Activated CD4-positive, alpha-beta T cell treated with anti-CD3 and anti-CD28 coated beads, Interleukin-2, amount 50 U/mL, for 1 hour (primary cell): ENCODE measurements around the gene ZNF778.
"Not testable (repeated sequence)": the region's sequence is repeated elsewhere in the genome, so short reads cannot be mapped to it uniquely, and the experiment has no call there.

Experiments used
- DNase-seq: peaks from one replicate; pipeline ENCODE4 v3.0.0-alpha.2; 2020

Gene ZNF778

DNA sequence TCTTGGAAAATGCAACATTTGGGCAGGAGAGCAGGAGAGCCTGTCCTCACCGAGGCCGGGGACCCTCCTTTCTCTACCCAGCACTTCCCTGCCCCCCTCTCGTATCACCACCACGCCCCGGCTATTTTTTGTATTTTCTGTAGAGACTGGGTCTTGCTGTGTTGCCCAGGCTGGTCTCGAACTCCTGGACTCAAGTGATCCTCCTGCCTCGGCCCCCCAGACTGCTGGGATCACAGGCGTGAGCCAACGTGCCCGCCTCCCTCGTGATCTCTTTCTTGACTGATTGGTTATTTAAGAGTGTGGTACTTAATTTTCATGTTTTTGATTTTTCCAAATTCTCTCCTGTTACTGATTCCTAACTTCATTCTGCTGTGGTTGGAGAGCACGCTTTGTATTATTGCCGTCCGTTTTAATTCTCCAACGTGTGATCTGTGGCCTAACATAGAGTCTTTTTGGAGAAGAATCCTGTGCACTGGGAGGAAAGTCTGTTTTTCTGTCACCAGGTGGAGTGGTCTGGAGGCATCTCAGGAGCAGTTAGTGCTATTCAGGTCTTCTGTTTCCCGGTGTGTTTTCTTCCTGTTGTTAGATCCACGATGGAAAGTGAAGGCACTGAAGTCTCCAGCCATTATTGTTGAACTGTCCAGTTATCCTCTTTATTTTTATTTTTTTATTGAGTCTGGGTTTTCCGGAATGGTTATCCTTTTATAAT lies 40.4 kb downstream of the ZNF778 start:
- DNase-seq, result no peak

DNA sequence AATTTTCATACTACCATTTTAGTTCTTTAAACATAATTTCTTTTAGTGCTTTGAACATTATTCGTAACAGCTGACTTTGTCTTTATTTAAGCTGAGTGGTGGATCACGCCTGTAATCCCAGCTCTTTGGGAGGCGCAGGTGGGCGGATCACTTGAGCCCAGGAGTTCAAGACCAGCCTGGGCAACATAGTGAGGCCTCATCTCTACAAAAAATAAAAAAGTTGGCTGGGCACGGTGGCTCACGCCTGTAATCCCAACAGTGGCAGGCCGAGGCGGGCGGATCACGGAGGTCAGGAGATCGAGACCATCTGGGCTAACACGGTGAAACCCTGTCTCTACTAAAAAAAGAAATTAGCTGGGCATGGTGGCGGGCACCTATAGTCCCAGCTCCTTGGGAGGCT lies 42.4 kb downstream of the ZNF778 start:
- DNase-seq, result not testable (repeated sequence)

DNA sequence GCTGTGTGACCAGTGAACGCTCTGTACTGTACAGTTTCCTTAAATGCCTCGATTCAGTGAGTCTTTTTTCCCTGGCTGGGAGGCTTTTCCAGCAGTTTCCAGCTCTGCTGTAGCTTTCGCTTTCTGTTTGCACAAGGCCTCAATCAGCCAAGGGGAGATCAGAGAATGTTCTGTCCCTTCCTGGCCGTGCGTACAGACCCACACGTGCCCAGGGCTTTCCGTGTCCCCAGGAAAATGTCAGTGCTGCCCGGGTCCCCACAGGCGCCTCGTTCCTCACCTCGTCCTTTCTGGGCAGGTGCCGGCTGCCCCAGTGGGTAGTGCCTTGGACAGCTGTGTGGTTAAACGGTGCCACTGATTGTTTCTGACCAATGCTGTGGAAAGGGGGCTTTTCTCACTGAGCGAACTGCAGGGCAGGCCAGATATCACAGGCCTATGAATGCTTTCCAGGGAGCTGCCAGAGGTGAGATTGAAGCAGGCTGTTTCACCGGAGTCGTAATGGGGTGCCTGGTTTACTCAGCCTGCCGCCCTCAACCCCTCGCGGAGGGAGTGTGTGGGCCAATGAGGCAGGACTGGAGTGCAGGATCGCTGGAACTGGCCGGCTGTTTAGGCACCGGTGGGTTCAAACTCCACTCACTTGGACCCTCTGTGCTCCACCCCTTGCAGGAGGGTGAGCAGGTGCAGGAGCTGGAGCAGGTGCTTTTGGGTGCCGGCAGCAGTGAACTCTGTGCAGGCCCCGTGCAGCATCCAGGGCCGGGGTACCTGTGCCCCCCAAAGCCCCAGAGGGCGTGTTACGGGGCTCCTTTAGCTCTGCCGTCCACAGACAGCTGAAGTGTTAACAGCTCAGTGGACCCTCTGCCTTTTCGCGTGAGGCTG lies 44.4 kb downstream of the ZNF778 start:
- DNase-seq, result no peak

DNA sequence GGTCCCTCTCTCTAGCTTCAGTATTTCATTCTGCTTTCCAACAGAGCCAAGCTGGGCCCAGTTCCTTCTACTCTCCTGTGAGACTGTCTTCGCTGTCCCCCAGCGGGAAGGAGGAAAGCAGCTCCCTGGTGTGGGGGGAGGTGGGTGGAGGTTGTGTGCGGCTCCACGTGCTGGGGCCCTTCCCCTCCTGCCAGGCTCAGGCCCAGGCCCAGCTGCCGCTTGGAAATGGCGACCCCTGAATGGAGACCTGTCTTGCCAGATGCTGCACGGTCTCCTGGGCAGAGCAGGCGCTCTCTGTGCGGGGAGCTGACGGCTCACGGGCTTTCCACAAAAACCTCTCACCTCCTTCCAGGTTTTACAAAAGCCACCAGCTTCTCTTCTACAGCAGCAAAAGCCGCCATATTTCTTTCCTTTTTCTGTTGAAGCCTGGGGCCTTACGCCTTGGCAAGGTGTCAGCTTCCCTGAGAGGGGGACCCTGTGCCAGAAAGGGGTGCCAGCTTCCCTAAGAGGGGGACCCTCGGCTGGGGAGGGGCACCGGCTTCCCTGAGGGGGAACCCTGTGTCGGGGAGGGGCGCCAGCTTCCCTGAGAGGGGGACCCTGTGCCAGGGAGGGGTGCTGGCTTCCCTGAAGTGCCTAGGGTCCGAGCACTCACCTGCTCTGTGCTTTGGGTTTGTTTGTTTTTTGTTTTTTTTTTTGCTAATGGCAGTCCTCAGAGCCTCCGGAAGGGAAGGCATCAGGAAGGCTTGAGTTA lies 47.5 kb downstream of the ZNF778 start:
- DNase-seq, result no peak

GRCh38 chr16:89265647-89266046 lies 48.1 kb downstream of the ZNF778 start:
- DNase-seq, result no peak

DNA sequence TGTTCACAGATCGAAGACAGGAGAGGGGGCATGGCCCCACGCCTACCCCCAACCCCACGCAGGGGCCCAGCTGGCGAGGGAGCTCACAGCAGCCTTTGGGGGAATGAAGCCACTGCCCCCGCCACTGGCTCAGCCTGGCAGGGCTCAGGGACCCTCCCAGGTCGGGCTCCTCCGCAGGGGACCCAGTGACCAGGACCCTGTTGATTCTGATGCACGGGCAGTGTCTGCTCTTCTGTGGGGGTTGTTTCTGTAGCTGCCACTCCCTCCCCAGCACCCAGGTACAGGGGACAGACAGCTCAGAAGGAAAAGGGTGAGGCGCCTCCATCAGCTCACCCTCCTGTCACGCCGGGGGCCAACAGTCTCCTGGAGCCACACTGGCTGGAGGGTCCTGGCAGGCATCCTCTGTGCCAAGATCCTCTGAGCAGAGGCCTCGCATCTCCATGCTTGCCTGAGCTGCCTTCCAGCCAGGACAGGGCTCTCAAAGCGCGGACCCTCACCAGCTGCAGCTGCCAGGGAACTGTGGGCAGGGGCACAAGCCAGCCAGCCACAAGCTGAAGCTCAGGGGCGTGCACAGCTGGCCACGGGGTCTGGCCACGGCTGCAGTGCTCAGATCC lies 49.1 kb downstream of the ZNF778 start:
- DNase-seq, result no peak

GRCh38 chr16:89267746-89268145 lies 50.2 kb downstream of the ZNF778 start:
- DNase-seq, result not testable (repeated sequence)

DNA sequence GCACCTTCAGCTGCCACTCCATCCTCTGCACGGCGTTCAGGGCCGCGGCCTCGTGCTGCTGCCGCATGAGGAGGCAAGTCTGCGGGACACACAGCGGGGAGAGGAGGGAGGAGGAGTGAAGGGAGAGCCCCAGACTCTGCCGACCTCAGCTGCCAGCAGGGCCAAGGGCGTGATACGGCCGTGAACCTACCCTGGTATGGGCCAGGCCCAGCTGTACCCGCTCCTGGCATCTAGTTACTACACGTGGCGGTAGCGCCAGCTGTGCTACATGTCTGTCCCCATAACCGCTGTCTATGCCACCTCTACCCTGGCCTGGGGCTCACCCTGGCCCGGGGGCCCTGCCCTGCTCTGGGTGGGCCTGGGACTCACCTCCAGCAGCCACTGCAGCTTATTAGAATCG lies 51.1 kb downstream of the ZNF778 start:
- DNase-seq, result no peak

DNA sequence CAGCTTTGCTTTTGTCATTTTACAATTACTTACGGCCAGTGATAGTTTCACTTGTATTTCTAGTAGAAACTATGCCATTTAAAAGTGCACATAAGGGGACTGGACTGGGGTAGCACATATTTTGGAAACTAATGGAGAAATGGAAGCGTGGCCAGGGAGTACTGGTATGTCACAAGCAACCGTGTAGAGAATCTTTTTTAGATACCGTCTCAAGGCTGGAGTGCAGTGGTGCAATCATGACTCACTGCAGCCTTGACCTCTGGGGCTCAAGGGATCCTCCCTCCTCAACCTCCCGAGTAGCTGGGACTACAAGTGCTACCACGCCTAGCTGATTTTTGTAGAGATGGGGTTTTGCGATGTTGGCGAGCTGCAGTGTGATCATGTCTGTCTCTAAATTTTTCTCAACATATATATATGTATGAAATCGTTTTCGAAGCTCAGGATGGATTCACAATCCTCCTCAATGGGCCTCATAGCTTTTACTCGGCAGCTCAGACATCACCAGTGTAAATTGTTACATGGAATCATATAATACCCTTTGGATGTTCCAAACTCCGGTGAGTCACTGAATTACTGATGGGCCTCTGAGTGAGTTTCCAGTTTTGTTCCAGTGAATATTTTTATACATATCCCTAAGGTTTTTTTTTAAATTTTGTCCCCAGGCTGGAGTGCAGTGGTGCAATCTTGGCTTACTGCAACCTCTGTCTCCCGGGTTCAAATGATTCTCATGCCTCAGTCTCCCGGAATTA lies 51.7 kb downstream of the ZNF778 start:
- no peak for DNase-seq

DNA sequence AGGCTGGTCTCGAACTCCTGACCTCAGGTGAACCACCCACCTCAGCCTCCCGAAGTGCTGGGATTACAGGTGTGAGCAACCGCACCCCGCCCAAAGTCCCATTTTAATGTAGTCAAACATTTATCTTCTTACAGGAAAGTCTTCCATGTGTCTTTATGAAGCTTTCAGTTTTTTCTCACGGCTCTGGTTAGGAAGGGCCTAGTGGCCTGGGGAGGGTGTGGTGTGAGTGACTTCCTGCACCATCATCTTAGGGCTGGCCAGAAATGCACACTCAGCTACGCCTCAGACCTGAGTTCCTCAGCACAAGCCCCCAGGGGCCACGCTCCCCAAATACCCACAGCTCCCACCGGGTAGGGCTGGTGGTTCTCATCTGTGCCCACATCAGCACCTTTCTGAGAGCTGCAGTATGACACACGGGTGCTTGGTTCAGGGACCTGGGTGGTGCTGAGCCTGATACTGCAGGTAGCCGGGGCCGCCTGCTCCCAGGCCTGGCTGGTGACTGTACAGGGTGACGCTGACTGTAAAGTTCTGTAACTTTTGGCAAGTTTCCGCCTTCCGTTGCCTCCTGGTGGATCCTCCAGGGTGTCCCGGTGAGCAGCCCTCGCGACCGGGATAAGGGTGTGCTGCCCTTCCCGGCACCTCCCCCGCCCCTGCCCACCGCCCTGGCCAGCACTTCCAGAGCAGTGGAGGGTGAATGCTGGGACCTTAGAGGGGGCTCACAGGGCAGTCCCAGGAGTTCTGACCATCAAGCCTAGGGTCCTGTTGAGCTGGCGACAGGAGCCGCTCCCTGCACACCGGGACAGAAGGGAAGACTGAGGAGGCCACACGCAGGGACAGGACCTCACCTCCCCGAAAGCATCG lies 52.5 kb downstream of the ZNF778 start:
- no peak for DNase-seq

- DNase-seq, result no peak
Observed at GRCh38 chr16:89270666-89271345, 53.3 kb downstream of the ZNF778 start.

DNA sequence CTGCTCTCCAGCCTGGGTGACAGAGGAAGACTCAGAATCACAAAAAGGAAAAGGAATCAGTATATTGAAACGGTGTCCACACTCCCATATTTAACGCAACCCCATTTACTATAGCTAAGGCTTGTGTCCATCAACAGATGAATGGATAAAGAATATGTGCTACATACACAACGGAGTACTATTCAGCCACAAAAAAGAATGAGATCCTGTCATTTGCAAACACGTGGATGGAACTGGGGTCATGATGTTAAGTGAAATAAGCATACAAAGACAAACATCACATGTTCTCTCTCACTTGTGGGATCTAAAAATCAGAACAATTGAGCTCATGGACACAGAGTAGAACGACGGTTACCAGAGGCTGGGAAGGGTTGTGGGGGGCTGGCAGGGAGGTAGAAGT lies 55.1 kb downstream of the ZNF778 start:
- DNase-seq, result no peak

DNA sequence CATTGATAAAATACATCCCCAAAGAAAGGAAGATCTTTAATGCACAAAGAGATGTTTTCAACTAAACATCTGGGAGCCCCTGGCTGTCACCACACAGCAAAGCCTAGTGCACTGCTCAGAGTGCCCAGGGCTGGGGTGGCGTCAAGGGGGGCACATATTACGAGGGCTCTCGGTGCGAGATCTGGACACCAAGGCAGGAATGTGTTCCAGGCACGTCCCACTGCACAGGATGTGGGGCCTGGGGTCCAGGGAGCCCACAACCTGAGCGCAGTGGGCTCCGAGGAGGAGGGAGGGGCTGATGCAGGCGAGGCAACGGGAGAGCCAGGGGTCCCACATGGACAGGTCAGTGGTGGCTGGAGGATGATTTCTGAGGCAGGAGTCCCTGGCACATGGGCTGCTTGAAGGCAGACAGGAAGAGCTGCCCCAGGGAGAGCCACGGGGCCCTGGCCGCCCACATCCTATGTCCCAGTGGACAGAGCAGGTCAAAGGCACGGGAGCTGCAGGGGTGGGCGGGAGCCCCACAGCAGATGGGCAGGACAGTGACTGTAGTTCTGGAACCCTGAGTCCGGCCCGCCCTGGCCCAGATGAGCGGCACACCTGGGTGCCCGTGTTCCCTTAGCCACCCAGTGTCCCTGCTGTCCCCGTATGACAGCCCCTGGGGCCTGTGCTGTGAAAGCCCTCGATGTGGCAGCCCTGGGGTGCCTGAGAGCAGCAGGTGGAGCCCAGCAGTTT lies 56.4 kb downstream of the ZNF778 start:
- DNase-seq, result no peak

GRCh38 chr16:89274561-89275283 lies 57.2 kb downstream of the ZNF778 start:
- DNase-seq, result no peak

DNA sequence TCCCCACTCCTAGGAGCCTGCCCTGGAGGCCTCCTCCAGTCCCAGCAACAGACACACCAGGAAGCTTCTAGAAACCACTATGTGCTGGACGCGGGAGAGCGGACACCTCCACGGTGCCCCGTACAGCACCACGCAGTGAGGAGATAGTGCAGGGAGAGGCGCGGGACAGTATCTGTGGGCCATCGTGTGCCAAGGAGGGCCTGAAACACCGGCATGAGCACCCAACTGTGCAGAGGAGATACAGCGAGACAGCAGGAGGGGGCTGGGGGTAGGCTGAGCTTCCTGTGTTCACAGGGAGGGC lies 57.7 kb downstream of the ZNF778 start:
- DNase-seq, result no peak

DNA sequence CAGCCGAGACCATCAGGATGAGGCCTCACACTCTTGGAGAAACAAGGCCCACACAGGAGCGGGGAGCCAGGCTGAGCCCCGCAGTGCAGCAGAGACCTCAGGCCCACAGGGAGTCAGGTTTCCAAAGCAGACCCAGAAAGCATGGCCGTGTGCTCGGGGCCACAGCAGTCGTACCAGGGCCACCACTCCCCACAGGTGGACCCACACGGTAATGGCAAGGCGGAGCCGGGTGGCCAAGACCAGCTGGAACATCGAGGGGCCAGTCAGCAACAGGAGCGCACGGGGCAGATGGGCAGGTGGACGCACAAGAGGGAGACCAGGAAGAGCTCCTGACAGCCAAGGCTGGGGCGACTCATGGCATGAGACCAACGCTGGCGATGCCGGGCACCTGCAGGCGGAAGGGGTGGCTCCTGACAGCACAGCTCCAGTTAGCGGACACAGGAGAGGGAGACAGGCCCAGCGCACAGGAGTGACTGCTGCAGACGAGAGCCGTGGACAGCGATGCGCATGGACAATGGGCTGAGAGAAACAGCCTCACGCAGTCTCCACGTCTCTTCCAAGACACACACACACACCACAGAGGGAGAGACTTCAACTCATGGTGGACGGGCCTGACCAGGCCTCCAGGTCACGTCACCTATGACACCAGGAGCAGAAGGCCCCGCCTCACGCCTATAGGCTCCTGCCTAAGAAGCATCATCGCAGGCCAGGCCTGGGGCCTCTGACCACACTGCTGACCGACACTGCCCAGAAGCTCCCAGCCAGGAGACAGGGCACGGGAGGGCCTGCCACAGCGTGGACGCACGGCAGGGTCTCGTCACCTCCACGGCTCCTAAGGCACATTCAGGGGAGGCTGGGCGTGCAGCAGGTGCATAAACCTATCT lies 58.6 kb downstream of the ZNF778 start:
- no peak for DNase-seq

DNA sequence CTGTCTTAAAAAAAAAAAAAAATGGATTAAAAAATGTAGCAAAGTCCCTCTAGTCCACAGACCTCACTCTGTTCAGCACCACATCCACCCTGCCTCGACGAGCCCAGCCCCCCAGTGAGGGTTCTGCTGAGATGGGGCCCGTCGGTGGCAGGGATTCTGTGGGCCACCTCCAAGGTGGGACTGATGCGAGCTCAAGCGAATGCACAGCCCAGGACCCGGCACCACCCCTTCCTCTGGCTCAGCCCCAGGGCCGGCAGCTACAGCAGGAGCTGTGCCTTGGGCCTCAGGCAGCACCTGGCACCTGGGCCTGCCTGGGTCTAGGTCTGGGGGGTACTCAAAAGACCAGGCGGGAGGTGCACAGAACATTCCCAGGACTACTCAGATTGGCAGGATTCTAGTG lies 59.5 kb downstream of the ZNF778 start:
- no peak for DNase-seq

- DNase-seq, result no peak
Observed at GRCh38 chr16:89277641-89278341, 60.3 kb downstream of the ZNF778 start.
